T-helper 2 cell treated with Interferon-gamma antibody and Interleukin-4, amounts not matched to agents 100 ng/mL and 5 ng/mL, for 36 hours (primary cell): ENCODE data around the gene ZSCAN29. TPM values are rescaled to one million over a fixed set of nuclear protein-coding genes. Genes with fewer than 3 reads are reported as not detected.
"Not testable (repeated sequence)": the region's sequence is repeated elsewhere in the genome, so short reads cannot be mapped to it uniquely, and the experiment has no call there.

Experiments
- intact Hi-C: fragments of 100-400 bp; cut with micrococcal nuclease; formaldehyde crosslinking; loops from one replicate; pipeline ENCODE4 v1.15.1; 2023
- total RNA-seq: library from RNA; stranded (reverse); gene quantifications from 2 replicates; pipeline ENCODE4 v1.2.3, GENCODE V29; 2022

The ZSCAN29 gene
- 28.0 and 28.2 TPM in 2 replicates for total RNA-seq

- intact Hi-C loops = loop anchor here (1.0 to 2.0 kb wide), 2 partner anchors 40 to 139 kb away; partner anchors contain the start of gene LCMT2
Measured at GRCh38 chr15:43370975-43371974, at the start of gene ZSCAN29, which contains the start of gene TUBGCP4. Gene ZSCAN29 (minus strand): TSS chr15:43371043. CDS start chr15:43369913, 1,130 bp downstream. Gene TUBGCP4 (plus strand): TSS chr15:43371101. CDS start chr15:43371355, 254 bp downstream.

- intact Hi-C loops = no loop called here
Measured at GRCh38 chr15:43420435-43420834, 49.6 kb upstream of the ZSCAN29 start.

- intact Hi-C loops = no loop called here
Measured at GRCh38 chr15:43414196-43414595, 43.4 kb upstream of the ZSCAN29 start.

GRCh38 chr15:43412096-43412495 is 41.3 kb upstream of the ZSCAN29 start:
- intact Hi-C loops = no loop called here

- intact Hi-C loops = no loop called here
Measured at GRCh38 chr15:43410572-43411214, 39.9 kb upstream of the ZSCAN29 start.

GRCh38 chr15:43408789-43409188 is 37.9 kb upstream of the ZSCAN29 start:
- intact Hi-C loops = no loop called here

- intact Hi-C loops = no loop called here
Measured at GRCh38 chr15:43406808-43407207, 36.0 kb upstream of the ZSCAN29 start.

- intact Hi-C loops = no loop called here
Measured at GRCh38 chr15:43406189-43406588, 35.3 kb upstream of the ZSCAN29 start.

- intact Hi-C loops = no loop called here
Measured at GRCh38 chr15:43404130-43404529, 33.3 kb upstream of the ZSCAN29 start.

GRCh38 chr15:43403616-43404015 is 32.8 kb upstream of the ZSCAN29 start:
- intact Hi-C loops = no loop called here

- intact Hi-C loops = no loop called here
Measured at GRCh38 chr15:43402255-43402654, 31.4 kb upstream of the ZSCAN29 start.

- intact Hi-C loops = not testable (repeated sequence)
Measured at GRCh38 chr15:43393592-43393991, 22.7 kb upstream of the ZSCAN29 start.

GRCh38 chr15:43390723-43391122 is 19.9 kb upstream of the ZSCAN29 start:
- intact Hi-C loops = no loop called here

- intact Hi-C loops = no loop called here
Measured at GRCh38 chr15:43383070-43383469, 12.2 kb upstream of the ZSCAN29 start.

- intact Hi-C loops = no loop called here
Measured at GRCh38 chr15:43382310-43382709, 11.5 kb upstream of the ZSCAN29 start.

GRCh38 chr15:43378601-43379000 is 7.8 kb upstream of the ZSCAN29 start:
- intact Hi-C loops = no loop called here

GRCh38 chr15:43376017-43376705 is 5.3 kb upstream of the ZSCAN29 start:
- intact Hi-C loops = no loop called here

GRCh38 chr15:43370310-43370974 is 401 bp downstream of the ZSCAN29 start:
- intact Hi-C loops = loop anchor here (2.0 kb wide), 1 partner anchor 40 kb away; the partner anchor contains the start of gene LCMT2

GRCh38 chr15:43361313-43361903 is 9.4 kb downstream of the ZSCAN29 start:
- intact Hi-C loops = no loop called here

- intact Hi-C loops = no loop called here
Measured at GRCh38 chr15:43360821-43361220, 10.0 kb downstream of the ZSCAN29 start.
